ENCODE measurements around the gene SGMS1.

SGMS1 gene

DNA sequence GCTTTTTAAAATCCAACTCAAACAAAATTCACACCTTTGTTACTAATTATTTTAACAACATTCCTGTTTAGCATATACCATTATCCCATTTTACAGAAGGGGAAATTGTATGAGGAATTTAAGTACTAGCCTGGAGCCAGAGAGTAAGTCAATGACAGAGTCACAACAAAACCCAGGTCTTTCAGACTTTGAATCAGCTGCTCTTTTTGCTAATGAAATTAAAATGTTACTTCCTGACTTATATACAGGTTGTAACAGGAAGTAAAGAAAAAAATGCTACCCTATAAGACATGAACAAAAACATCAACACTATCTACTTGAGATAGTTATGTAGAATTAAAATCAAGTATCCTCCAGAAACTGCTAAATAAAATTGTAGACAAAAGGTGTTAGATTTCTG is 289.9 kb downstream of the SGMS1 start:
- Histone ChIP-seq H3K27ac (no peak overlapping the region), H3K4me3 (no peak overlapping the region)

DNA sequence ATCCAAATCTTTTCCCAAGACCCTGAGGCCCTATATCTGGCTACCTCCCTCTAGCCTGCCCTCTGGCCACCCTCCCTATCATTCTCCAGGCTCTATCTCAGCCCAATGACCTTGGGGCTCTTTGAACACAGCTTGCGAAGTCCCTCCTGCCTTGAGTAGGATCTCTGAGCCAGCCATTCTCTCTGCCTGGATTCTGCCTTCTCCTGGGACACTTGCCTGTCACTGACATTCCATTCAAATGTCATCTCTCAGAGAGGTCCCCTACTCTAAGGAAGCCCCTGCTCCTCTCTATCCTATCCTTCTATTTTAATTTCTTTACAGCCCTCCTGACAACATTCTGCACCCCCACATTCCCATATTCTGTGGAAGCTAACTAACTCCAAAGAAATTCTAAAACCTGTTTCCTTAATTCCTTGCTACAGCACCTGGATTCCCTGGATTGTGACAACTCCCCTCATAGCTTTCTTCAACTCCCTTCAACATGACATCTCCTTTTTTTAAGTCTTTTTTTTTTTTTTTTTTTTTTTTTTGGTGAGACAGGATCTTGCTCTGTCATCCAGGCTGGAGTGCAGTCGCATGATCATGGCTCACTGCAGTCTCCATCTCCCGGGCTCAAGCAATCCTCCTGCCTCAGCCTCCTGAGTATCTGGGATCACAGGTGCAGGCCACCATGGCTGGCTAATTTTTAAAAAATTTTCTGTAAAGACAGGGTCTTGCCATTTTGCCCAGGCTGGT is 291.5 kb downstream of the SGMS1 start:
- no peak overlapping the region for H3K4me3 ChIP-seq
- no peak overlapping the region for H3K27ac ChIP-seq

DNA sequence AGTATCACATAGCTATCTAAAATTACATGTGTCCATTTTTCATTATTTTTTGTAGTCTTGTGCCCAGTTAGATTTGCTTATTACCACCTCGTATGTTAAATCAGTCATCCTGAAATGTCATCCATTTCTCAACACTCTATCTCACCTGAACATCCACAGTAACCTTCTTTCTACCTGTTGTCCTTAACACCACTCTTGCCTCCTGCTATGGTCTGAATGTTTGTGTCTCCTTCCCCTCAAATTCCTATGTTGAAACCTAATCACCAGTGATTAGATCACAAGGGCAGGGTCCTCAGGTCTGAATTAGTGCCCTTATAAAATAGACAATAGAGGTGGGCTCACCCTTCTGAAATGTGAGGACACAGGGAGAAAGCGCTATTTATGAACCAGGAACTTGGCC is 292.3 kb downstream of the SGMS1 start:
- no peak overlapping the region for H3K27ac ChIP-seq
- no peak overlapping the region for H3K4me3 ChIP-seq

DNA sequence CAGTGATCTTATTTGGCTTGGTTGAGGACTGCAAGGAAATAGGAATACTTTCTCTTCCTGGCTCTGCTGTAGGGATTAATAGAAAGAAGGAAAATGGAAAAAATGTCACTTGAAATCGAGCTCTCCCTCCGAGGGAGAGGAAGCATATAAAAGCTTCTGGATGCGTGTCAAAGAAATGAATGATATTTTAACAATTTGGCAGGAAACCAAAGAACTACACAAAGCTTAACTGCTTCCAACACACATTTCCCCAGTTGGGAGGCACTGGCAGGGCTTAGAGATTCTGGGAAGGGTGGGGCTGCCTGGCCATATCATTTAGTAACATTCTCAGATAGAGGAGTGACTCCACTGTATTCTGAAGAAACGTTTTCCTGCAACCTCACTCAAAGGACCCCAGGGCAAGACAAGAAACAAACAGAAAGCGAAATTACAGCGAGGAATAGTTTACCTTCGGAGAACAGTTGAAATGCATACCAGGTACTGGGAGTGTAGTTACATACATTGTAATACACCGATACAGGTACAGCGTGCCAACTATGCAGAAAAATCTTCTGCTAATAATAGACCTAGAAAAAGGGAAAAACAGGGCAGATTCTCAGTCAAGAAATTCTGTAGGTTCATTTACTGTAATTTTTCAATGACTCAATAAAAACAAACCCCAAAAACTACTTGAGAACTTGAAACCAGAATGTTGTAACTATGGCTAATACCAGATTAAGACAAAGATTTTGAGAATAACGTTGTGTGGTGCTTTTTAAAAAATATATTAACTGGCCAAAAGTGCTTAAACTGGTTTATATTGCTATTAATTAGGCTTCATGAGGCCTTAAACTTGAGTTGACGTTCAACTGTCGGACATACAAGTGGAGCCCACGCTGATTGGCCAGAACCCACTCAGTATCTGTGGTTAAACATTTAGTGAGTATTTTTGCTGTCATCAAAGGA is 296.7 kb downstream of the SGMS1 start:
- peak overlapping the region in 14 of 21 experiments; percentile 1 to 76 (median 46) for H3K27ac ChIP-seq

DNA sequence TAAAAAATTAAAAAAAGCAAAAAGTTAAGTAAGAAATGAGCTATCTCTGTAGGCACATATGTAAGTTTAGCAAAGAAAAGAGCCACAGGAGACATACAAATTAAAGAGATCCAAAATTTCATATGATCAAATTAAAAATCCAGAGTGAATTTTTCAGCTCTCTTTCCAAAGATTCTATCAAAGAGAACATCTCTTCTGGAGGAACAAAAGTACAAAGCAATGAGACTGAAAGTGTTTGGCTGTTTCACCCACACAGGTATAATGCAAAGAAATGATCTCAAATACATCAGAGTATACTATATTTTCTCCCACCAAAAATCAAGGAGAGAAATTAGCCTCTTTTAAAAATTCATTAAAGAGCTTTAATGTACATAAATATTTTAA is 297.6 kb downstream of the SGMS1 start:
- Histone ChIP-seq H3K4me3 (no peak overlapping the region), H3K27ac (peak overlapping the region in 14 of 21 experiments; percentile 2 to 76 (median 45))

More for the DNA sequence above, 296.7 kb downstream of the SGMS1 start:
- H3K4me3 ChIP-seq, result peak overlapping the region in 1 of 7 experiments; percentile 3

DNA sequence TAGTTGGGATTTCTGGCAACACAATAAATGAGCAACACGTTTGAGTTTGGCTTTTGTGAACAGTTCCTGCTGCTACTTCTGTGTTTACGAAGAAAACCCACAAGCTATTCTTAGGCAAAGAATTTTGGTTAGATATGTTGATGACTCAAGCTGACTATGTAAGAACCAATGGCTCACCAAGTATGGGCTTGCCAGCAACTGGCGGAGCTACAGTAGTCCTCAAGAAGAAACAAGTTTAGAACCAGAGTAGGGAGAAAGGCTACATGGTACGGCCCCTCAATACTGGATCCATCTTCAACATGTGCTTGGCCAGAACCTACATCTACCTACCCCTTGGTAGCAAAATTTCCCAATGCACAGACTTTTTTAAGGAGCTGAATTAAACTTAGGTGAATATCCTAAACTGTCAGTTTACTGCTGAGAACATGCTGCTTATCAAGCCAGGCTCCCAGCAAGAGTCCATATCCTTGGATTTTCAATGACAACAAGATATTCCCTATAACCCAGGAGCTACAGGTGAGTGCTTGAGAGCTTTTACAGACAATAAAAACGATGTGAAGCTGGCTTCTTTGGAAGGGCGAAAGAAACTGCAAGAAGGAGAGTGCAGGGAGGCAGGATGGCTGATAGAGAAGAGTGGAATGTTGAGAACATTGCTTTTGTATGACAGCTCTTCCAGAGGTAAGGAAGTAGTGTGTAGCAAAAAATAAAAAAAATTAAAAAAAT is 298.1 kb downstream of the SGMS1 start:
- Histone ChIP-seq H3K27ac (peak overlapping the region in 16 of 21 experiments; percentile 11 to 76 (median 40)), H3K4me3 (no peak overlapping the region)

DNA sequence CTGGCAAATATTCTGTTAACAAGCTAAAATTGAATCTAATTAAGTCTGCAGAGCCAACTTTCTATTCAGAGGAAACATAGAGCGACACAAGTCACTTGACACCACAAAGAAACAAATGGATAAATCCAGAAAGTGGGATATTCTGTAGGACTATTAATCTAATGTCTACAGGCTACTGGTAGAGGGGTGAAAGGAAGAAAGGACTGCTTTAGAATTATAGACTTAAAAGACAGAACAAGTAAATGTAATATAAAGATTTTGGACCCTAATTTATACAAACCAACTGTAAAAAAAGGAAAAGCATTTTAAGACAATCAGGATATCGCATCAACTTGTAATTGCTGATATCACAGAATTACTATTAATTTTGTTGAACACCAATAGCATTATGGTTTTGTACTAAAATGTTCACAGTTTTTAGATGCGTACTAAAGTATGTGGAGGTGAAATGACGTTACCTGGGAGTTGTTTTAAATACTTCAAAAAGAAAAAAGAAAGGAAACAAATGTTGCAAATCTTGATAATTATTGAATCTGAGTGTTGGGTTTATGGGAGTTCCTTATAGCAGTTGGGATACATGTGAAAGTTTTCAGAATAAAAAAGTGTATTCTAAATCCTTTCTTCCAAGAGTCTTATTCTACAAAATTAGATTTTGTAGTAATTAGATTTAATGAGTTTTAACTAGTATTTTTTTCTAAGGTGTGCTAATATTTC is 298.9 kb downstream of the SGMS1 start:
- H3K27ac ChIP-seq, result peak overlapping the region in 7 of 21 experiments; percentile 12 to 54 (median 35)
- no peak overlapping the region for H3K4me3 ChIP-seq

DNA sequence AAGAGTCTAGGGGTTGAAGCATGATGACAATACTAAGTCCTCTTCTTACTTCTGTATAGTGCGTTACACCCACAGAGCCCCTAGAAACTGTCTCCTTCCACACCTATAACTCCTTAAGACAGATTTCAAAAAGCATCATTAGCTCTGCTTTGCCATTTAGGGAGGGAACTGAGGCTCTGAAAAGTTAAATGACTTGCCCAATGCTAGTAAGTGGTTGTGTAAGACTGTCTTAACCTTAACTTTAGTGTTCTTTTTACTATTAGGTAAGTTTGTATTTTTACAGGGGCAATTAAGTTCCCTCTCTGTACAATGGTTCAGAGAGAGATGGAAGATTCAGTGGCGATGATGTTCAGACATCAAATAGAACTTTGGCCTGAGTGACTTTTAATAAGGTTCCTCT is 299.7 kb downstream of the SGMS1 start:
- H3K4me3 ChIP-seq, result no peak overlapping the region
- peak overlapping the region in 7 of 21 experiments; percentile 12 to 54 (median 33) for H3K27ac ChIP-seq

DNA sequence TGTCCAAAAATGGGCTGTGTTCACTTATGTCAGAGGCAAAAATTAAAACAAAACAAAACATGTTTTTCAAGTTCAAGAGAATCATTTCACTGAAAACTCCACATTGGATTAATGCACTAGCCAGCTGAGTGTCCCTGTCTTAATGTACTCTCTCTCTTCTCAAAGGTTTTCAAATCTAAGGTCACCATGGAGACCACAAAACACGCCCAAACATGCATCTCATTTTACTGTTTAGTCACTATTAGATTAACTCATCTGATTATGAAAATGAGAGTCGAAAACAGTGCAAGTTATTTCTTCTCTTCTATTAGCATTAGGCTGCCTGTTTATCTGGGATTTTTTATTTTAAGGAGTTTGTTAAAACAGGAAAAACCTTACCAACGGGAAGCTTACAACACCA is 301.7 kb downstream of the SGMS1 start:
- H3K27ac ChIP-seq, result peak overlapping the region in 1 of 21 experiments; percentile 36
- no peak overlapping the region for H3K4me3 ChIP-seq

DNA sequence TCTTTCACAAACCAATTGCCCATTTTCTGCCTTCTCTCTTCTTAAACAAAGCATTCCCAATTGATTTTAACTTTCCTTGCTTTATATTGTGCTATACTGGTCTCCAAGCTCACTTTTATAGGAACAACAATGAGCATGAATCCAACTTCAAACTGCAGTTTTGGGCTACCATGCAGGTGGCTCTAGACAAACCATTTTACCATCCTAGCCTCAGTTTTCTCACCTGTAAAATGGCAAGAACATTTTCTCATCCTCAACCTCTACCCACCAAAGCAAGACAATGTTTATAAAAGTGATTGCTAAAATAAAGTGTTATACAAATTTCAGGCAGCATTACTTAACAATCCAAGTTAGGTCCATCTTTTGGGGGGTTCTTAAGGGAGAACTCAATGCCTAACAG is 305.6 kb downstream of the SGMS1 start:
- no peak overlapping the region for H3K27ac ChIP-seq
- H3K4me3 ChIP-seq, result no peak overlapping the region

DNA sequence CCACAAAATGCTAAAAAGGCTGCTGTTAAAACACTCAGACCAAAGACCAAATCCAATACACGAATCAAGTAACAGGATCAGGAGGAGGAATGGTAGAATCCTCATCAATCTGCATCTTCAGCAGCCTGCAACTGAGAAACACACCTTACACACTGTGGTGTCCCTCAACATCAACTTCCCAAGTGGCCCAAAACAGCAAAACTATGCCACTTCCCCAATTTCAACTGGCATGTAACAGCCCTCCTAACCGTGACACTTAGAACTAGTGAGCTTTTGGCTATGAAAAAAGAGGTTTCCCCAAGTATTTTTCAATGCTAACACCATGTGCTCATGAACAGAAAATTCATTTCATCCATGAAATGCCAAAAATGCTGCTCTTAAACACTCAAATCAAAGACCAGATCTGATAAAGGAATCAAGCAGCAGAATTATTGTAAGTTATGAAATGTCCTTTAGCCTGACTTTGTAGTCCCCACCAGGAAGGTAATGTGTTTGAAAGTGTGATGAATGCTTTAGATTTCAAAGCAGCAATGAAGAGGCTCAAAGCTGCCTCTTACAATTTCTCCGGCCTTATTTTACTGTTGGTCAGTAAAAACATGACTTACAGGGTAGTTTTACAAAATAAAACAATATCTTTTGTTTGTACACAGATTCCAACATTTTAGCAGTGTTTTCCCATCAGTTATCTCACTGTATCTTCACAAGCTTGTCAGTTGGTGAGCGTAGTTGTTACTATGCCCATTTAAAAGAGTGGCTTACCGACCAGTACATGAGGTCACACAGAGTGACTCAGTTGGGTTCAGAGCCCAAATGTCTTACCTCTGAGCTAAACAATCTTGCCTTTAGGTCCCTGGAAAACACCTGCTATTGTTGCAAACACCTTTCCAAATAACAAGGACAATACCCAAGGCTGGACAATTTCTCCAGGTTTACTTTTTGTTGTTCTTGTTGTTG is 306.8 kb downstream of the SGMS1 start:
- Histone ChIP-seq H3K27ac (peak overlapping the region in 1 of 21 experiments; percentile 5), H3K4me3 (no peak overlapping the region)

DNA sequence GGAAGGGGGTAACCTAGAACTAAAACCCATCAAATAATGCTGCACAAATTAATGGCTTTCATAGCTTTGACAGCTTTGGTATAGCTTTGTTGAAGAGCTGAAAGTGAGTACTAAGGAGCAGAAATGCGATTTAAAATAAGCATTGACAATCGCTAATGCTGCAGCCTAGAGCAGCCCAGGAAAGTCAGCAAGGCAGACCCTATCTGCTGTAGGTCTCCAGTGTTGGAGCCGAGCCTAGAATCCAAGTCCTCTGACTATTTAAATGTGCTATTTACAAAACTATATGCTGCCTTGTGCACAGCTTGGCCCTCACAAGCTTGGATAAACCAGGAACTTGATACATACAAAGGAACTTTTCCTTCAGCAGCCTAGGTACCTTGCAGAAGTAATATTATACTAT is 307.6 kb downstream of the SGMS1 start:
- Histone ChIP-seq H3K27ac (peak overlapping the region in 1 of 21 experiments; percentile 12), H3K4me3 (no peak overlapping the region)

DNA sequence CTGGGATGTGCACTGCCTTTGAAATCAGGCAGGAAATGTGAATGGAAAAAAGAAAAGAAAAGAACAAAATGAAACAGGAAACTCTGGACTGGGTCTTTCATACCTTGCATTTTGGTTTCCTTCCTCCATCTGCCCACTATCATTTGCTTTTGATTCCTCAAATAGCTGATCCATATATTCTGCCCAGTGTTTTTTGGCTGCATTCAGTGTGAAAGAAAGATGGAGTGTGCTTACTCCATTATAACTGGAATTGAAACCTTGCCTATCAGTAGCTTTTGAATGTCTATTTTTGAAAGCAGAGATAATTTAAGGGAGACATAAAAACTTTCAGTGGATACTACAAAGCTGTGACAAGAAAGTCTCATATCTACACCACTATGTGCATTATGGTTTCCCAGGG is 308.3 kb downstream of the SGMS1 start:
- Histone ChIP-seq H3K4me3 (no peak overlapping the region), H3K27ac (no peak overlapping the region)

DNA sequence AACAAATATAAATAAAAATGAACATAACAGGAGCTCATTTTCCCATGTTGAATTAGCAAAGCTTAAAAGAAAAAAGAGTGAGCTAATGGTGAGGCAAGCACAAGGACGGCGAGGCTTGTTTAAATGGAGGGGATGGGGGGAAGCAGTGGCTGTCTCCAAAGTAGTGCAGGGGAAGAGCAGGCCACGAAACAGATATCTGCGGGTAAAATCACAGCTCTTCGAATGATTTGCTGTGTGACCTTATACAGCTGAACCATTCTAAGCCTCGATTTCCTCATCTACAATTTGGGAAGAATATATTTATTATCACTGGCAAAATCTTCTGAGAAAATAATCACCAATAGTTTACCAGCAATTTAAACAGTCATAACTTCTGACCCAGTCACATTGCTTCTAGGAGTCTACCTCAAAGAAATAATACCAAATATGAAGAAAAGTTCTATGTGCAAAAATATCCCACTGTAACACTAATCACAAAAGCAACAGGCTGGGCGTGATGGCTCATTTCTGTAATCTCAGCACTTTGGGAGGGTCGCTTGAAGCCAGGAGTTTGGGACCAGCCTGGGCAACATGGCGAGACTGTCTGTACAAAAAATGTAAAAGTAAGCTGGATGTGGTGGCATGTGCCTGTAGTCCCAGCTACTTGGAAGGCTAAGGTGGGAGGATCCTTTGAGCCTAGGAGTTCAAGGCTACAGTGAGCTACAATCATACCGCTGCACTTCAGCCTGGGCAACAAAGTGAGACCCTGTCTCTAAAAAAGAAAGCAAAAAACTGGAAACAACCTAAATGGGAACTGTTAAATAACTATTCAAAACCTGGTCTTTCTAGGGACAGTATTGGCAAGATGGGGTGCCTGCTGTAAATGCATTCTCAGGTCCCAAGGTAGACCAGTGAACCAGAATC is 309.3 kb downstream of the SGMS1 start:
- Histone ChIP-seq H3K4me3 (no peak overlapping the region), H3K27ac (no peak overlapping the region)

DNA sequence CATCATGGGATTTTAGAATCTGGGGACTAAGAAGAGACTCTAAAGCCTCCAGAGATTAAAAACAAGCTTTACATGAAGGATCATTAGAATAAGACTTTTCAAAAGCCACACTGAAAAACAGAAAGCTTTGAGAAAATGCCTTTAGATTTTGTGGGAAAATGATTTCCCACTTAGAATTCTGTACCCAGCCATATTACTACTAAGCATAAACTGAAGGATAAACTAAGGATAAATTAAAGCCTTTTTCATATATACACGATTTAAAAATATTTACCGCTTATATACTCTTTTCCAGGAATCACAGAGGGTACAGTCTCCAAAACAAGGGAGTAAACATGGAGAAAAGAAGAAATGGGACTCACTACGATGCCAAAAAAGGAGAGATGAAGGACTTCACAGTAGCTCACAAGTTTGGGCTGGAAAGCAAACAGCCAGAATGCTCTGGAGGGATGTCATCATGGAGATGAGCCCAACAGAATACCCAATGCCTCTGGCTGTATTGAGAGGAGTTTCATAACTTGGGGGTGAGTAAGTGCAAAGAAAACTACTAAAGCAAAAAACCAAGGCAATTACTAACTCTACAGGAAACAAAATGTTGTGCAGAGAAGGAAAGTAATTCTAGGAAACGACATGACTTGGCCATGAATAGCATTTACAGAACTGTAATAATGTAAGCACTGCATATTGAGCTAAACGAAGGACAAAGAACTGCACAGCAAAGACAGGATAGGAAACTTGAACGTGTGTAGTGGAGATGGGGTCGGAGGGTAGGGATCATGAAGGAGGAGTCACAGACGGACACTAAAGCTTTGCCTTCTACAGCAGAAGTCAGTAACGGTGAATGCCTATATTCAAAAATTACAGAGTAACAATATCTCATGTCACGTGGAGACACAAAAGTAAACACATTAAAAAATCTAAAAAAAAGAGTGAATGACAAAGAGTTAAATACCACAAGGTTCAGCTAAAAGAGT is 311.0 kb downstream of the SGMS1 start:
- Histone ChIP-seq H3K4me3 (no peak overlapping the region), H3K27ac (no peak overlapping the region)

DNA sequence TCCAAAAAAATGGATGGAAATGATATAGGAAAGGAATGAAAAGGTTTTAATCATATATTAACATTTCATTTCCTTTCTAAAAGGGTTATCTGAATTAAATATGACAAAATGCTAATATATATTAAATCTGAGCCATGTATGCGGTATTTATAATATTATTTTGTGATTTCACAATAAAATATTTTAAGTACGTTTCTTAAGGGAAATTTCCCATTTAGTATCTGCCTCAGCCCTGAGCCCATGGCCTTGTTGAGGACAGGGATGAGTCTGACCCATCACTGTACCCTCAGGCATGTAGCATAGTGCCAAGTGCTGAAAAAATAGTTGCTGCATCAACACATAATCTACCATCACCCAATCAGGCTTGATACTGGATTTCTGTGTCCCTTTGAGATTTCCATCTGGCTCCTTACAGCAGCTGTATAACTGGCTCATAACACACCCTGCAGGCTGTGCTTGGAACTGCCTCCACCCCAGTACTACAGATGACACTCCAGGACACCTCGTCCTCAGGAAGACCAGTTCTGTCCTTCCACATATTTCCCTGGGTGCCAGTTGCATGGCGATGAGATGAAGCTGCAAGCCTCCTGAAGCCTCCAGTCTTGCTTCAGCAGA is 313.1 kb downstream of the SGMS1 start:
- H3K4me3 ChIP-seq, result no peak overlapping the region
- H3K27ac ChIP-seq, result no peak overlapping the region

All from skin epidermis (tissue), 12 donors.